Lower leg skin (tissue), 4 donors: ENCODE measurements around the gene KRTAP17-1. TPM values are rescaled to one million over a fixed set of nuclear protein-coding genes. Genes with fewer than 3 reads are reported as not detected.
"Not testable (repeated sequence)": the region's sequence is repeated elsewhere in the genome, so short reads cannot be mapped to it uniquely, and the experiment has no call there.

Source experiments
- DNase-seq, 2 donors: peaks; one replicate each; pipeline ENCODE4 v3.0.0-alpha.2; 2019; ENCODE audit warnings: low spot score in 2 of 2
- H3K4me3 ChIP-seq: fragments of 200-600 bp; sonication (generic); 2 replicates; pipeline ENCODE4 v1.5.1; 2017; ENCODE audit warnings: mild to moderate bottlenecking, low read depth; ENCODE audit not compliant: poor library complexity, severe bottlenecking
- POLR2A ChIP-seq, 2 donors: fragments of 450-650 bp; IDR thresholded peaks; one replicate each; pipeline ENCODE4 v1.6.1; 2016 to 2017; ENCODE audit warnings: antibody characterized with exemption in 2 of 2, mild to moderate bottlenecking in 1 of 2, moderate library complexity in 1 of 2
- WGBS, 2 donors: methylation state at CpG; one replicate each; pipeline ENCODE4 v1.1.5; 2018; 5-methylcytosine and 5-hydroxymethylcytosine counted together
- intact Hi-C: fragments of 100-400 bp; cut with DNase I; formaldehyde crosslinking; loops from one replicate; pipeline ENCODE4 v1.15.0; 2023; ENCODE audit warnings: low total_unique reads
- total RNA-seq, 4 donors: library from RNA; depleted of rRNA; stranded (reverse); fragments of >200 nt; gene quantifications; one replicate each; pipeline ENCODE4 v1.1.0, GENCODE V29; 2016
- TF ChIP-seq, protein P1 (sequence below), 3 donors: fragments of 450-650 bp; IDR thresholded peaks; one replicate each; pipeline ENCODE4 v1.5.1; 2016; ENCODE audit warnings: antibody characterized with exemption in 3 of 3, mild to moderate bottlenecking in 3 of 3, moderate library complexity in 2 of 3

The KRTAP17-1 gene
- total RNA-seq, 4 donors from 2014 or later = 1.3 to 38.6 TPM; not detected in 2

DNA sequence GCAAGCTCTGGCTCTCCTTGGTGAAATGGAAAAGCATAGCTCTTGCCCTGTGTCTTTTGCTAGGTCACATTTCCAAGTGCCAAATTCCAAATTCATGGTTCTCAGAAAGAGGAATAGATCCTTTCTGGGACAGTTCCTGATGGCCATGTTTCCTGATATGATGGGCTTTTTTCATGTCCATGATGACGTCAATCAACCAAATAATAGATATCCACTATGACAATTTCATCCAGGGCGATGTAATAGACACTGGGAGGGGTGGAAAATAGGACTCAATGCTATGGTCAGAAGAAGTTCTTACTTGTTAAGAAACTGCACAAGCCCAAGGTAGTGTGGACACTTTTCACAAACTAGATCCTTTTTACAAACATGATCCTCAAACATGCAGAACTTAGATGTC is 35.7 kb upstream of the KRTAP17-1 start:
- no peak for TF ChIP-seq POLR2A (IDR thresholded peaks at IDR 0.05)
- TF ChIP-seq, protein P1, sequence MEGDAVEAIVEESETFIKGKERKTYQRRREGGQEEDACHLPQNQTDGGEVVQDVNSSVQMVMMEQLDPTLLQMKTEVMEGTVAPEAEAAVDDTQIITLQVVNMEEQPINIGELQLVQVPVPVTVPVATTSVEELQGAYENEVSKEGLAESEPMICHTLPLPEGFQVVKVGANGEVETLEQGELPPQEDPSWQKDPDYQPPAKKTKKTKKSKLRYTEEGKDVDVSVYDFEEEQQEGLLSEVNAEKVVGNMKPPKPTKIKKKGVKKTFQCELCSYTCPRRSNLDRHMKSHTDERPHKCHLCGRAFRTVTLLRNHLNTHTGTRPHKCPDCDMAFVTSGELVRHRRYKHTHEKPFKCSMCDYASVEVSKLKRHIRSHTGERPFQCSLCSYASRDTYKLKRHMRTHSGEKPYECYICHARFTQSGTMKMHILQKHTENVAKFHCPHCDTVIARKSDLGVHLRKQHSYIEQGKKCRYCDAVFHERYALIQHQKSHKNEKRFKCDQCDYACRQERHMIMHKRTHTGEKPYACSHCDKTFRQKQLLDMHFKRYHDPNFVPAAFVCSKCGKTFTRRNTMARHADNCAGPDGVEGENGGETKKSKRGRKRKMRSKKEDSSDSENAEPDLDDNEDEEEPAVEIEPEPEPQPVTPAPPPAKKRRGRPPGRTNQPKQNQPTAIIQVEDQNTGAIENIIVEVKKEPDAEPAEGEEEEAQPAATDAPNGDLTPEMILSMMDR (IDR thresholded peaks at IDR 0.05) = no peak
- no peak overlapping the region for H3K4me3 ChIP-seq
- no peak for DNase-seq
- intact Hi-C loops = no loop called here
- 69 to 90% methylated on average over 2 of the region's 2 CpGs for WGBS, 2 donors

DNA sequence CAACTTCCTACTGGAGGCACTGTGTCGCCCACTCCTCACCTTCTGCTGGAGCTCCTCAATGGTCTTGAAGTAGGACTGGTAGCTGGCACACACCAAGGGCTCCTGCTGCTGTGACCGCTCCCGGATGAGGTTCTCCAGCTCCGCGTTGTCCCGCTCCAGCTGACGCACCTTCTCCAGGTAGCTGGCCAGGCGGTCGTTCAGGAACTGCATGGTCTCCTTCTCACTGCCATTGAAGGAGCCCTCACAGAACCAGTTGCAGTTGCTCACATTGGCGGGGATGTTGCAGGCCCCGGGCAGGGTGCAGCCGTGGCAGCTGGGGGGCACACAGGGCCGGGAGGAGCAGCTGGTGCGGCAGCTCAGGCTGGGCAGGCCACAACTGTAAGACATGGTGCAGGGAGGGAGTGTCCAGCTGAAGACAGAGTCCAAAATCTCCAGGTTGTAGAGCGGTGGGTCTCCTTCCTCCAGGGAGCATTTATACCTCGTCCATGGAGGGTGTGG is 34.9 kb upstream of the KRTAP17-1 start, which contains the start of gene KRT33A:
Gene KRT33A, minus strand, starts transcription at position 448 of the 498 bp plus-strand sequence. Its CDS starts 61 bp downstream, at position 387.
- DNase-seq, intact Hi-C loops, H3K4me3 ChIP-seq: not testable (repeated sequence)
- 92 to 93% methylated on average over 16 of the region's 16 CpGs for WGBS, 2 donors

DNA sequence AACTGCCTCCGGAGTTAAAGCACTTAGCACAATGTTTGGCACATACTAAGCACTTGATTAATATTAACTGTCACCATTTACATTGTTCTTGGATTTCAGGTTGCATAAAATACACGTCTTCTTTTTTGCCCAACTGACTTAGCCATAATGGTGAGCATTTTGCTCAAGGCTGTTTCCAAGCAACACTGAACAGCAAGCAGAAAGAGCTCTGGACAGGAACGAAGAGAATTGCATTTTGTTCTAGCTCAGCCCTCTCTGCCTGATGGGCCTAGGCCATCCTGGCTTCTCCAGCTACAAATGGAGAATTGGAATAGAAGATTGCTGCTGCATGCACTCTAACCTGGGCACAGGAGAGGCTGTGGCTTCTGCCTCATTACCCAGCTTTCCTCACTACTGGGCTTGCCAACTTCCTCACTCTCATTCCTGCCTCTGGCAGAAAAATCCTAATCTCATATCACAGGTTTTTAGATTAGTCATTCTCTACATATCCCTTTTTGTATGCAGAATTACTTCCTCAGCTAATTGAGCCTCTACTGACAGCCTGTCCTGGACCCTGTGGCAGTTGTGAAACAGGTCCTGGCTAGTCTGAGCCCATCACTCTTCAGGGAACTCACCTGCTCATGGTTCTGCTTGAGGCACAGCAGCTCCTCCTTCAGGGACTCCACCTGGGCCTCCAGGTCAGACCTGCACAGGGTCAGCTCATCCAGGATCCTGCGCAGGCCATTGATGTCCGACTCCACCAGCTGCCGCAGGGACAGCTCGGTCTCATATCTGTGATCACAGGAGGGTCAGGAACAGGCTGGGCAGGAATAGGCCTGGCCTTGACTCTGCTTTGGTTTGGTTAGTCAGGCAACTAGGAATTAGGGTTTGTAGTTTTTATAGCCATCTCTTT is 32.6 kb upstream of the KRTAP17-1 start:
- 46 to 56% methylated on average over 6 to 7 of the region's 7 CpGs for WGBS, 2 donors
- TF ChIP-seq, protein P1 (IDR thresholded peaks at IDR 0.05) = no peak
- TF ChIP-seq POLR2A (IDR thresholded peaks at IDR 0.05) = no peak
- DNase-seq = no peak
- intact Hi-C loops = no loop called here
- no peak overlapping the region for H3K4me3 ChIP-seq

DNA sequence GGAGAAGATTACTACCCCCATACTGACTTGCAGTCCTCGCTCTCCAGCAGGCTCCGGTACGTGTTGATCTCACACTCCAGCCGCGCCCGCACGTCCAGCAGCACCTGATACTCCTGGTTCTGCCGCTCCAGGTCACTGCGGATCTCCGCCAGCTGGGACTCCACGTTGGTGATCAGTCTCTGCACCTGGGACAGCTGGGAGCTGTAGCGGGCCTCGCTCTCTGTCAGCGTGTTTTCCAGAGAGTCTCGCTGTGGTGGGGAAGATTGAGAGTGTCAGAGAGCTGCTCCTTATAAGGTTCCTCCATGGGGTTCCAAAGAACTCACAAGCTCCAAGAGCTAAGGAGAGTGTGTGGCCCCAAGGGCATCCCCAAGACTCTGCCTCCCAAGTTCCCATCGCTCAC is 30.9 kb upstream of the KRTAP17-1 start:
- DNase-seq, H3K4me3 ChIP-seq, intact Hi-C loops: not testable (repeated sequence)
- 87 to 92% methylated on average over 12 to 15 of the region's 16 CpGs for WGBS, 2 donors

DNA sequence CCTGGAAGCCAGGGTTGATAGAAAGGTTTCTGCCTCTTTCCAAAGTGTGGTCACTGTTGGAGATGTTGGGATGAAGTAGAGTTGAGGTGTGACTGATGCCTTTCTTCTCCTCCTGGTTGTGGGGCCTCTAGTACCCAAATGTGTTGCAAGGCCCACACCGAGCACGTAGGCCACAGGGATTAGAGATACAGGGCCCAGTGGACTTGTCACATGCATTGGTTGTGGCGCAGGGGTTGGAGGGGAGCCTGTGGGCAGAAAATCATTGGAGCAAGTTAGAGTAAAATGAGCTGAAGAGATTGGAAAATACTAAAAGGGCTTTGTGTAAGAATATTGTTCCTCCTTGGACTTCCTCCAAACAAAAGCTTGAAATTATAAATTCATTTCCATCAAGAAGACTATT is 30.5 kb upstream of the KRTAP17-1 start:
- H3K4me3 ChIP-seq = no peak overlapping the region
- no peak for DNase-seq
- TF ChIP-seq, protein P1 (IDR thresholded peaks at IDR 0.05) = no peak
- no peak for TF ChIP-seq POLR2A (IDR thresholded peaks at IDR 0.05)

DNA sequence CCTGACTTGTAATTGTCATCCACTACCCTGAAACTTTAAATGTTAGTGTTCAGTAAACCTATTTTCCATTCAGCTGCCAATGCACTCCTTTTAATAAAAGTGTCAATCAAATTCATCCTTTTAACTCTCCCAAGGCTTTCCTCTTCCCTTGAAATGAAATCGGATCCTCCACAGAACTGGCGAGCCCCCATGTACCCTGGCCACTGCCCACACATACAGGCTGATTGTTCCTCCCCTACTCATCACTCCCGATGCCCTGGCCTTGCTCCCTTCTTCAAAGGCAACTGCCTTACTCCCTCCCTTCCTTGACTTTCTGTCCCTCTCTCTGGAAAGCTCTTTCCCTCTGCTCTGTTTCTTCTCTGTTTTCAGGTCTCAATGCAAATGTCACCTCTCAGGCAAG is 27.5 kb upstream of the KRTAP17-1 start:
- WGBS, 2 donors = 65 to 71% methylated on average over 3 of the region's 3 CpGs
- intact Hi-C loops = no loop called here
- DNase-seq = no peak
- no peak overlapping the region for H3K4me3 ChIP-seq
- TF ChIP-seq POLR2A (IDR thresholded peaks at IDR 0.05) = no peak
- TF ChIP-seq, protein P1 (IDR thresholded peaks at IDR 0.05) = no peak

More for the DNA sequence above, 30.5 kb upstream of the KRTAP17-1 start:
- 78 to 80% methylated on average over 3 of the region's 3 CpGs for WGBS, 2 donors
- intact Hi-C loops = no loop called here
